Measurements from ENCODE around the gene TMPRSS6. TPM values are rescaled to one million over a fixed set of nuclear protein-coding genes. Genes with fewer than 3 reads are reported as not detected.

TMPRSS6 gene
- total and polyA plus RNA-seq, 2 of the 8 experiments (the other 6 are each of a cell fraction or from before 2014, with no cell fraction given) = 0.02 TPM; not detected in 1

- H2BK5ac ChIP-seq (ENCODE audit: low read depth, low read length) = no peak overlapping the region
- no peak overlapping the region for H3K23ac ChIP-seq (ENCODE audit: insufficient read length)
- H2AK5ac ChIP-seq (ENCODE audit: low read depth, low read length) = no peak overlapping the region
- no peak overlapping the region for H2AFZ ChIP-seq (ENCODE audit: low read length)
- H4K20me1 ChIP-seq (replicated peaks in 1 of 2; ENCODE audit: control insufficient read depth in 1 of 2, insufficient read depth in 2 of 2, low read length in 2 of 2) = peaks cover 0 to 15% of the 10 kb centered on the region in 2 experiments
- H3K79me1 ChIP-seq (ENCODE audit: low read depth, low read length) = no peaks in the 10 kb centered on the region
- no peak overlapping the region for H3K14ac ChIP-seq (ENCODE audit: insufficient read length)
- peaks cover 2 to 12% (median 5%) of the 10 kb centered on the region in 4 experiments; a peak in 4 of 7 replicates for H3K4me1 ChIP-seq (replicated peaks in 1 of 4; ENCODE audit: control insufficient read depth in 3 of 4, insufficient read depth in 4 of 4, low read length in 3 of 4)
- ChIA-PET POLR2A (ENCODE audit: partially characterized antibody) (interaction anchor here (0.9 to 1.8 kb wide), 3 partner anchors 10 to 114 kb away, joined by 3 to 4 read pairs (median 4); no protein-coding TSS in a partner anchor), CTCF (ENCODE audit: partially characterized antibody) (interaction anchor here (1.0 to 1.8 kb wide), 4 partner anchors 9 to 128 kb away, joined by 4 to 9 read pairs (median 5); no protein-coding TSS in a partner anchor)
- no peak overlapping the region for H3K9ac ChIP-seq (replicated peaks in 1 of 4; ENCODE audit: extremely low read depth in 1 of 4, low read depth in 3 of 4, low read length in 3 of 4)
- no peak overlapping the region for H3K56ac ChIP-seq (replicated peaks; ENCODE audit: insufficient read length, low read depth, low read length)
- WGBS, 2 experiments (ENCODE audit: extremely low coverage in 1 of 2, insufficient coverage in 1 of 2, insufficient read length in 1 of 2, insufficient replicate concordance in 2 of 2, low coverage in 1 of 2, low lambda C conversion rate in 2 of 2, missing lambda C conversion rate in 1 of 2) = 68% methylated on average over 6 of the region's 9 CpGs; no CpG with 5 or more reads in 1 of the 2 experiments
- H2BK20ac ChIP-seq (ENCODE audit: low read length) = no peak overlapping the region
- H4K5ac ChIP-seq (ENCODE audit: insufficient read length, low read depth, low read length) = no peak overlapping the region
- FAIRE-seq = no peak
- peak overlapping the region in 1 of 2 experiments; percentile 49; a peak in 2 of 4 replicates for H3K4me2 ChIP-seq (ENCODE audit: insufficient read depth in 1 of 2, low read depth in 2 of 2, low read length in 2 of 2)
- DNase-seq (ENCODE audit: low read depth in 1 of 2, low spot score in 2 of 2) = no peak
- H3K18ac ChIP-seq (ENCODE audit: extremely low read depth, low read length) = no peak overlapping the region
- no peak overlapping the region for H2BK120ac ChIP-seq (replicated peaks; ENCODE audit: low read depth, low read length)
- no peak overlapping the region for H2BK15ac ChIP-seq (ENCODE audit: low read length)
- no peaks in the 10 kb centered on the region for H3K79me2 ChIP-seq (ENCODE audit: control insufficient read depth in 1 of 2, insufficient read depth in 2 of 2, low read length in 2 of 2)
- H3K4me3 ChIP-seq (ENCODE audit: extremely low read depth in 1 of 4, insufficient read depth in 2 of 4, low read depth in 3 of 4, low read length in 4 of 4) = no peak overlapping the region
- H3K27me3 ChIP-seq (replicated peaks in 1 of 4; ENCODE audit: control insufficient read depth in 3 of 4, extremely low read depth in 1 of 4, insufficient read depth in 3 of 4, low read length in 3 of 4) = peaks cover 14 to 66% (median 59%) of the 10 kb centered on the region in 4 experiments
- no peak overlapping the region for H3K27ac ChIP-seq (ENCODE audit: low read depth, low read length)
- no peak for TF ChIP-seq HDAC2 (IDR thresholded peaks at IDR 0.05; ENCODE audit: borderline replicate concordance in 1 of 2, low read depth in 2 of 2, low read length in 2 of 2)
- TF ChIP-seq SUZ12 (IDR thresholded peaks at IDR 0.05; ENCODE audit: low read length) = 0 out of 2 replicates have a peak, but pooled peaks have one; percentile 6
- no peak for TF ChIP-seq EGR1 (IDR thresholded peaks at IDR 0.05; ENCODE audit: borderline replicate concordance, low read depth, low read length)
- no peak for TF ChIP-seq SIN3A (conservative IDR thresholded peaks at IDR 0.05 in 1 of 2, IDR thresholded peaks at IDR 0.05 in 1 of 2; ENCODE audit: low read depth in 1 of 2, low read length in 2 of 2)
- TF ChIP-seq BRCA1 (IDR thresholded peaks at IDR 0.05; ENCODE audit: low read depth, low read length) = no peak
- H3K23me2 ChIP-seq (ENCODE audit: low read depth, low read length) = peaks cover 19% of the 10 kb centered on the region; the same call in 1 of the 2 replicates
- H3K4ac ChIP-seq (replicated peaks; ENCODE audit: insufficient read length, low read depth, low read length) = no peak overlapping the region
- H3K36me3 ChIP-seq (ENCODE audit: control insufficient read depth in 2 of 4, insufficient read depth in 4 of 4, low read length in 3 of 4) = no peaks in the 10 kb centered on the region
- peaks cover 0 to 3% of the 10 kb centered on the region in 2 experiments; a peak in 2 of 4 replicates for H3K9me3 ChIP-seq (ENCODE audit: insufficient read depth in 2 of 2, low read depth in 1 of 2, low read length in 1 of 2)
- H4K91ac ChIP-seq (replicated peaks; ENCODE audit: insufficient read length, low read length) = no peak overlapping the region
- H4K8ac ChIP-seq (ENCODE audit: extremely low read depth, insufficient read depth, low read length) = no peak overlapping the region
- H2BK12ac ChIP-seq (ENCODE audit: low read depth, low read length) = 0 out of 2 replicates have a peak overlapping the region, but pooled peaks have one; percentile 39
These were observed 39.8 kb downstream of the TMPRSS6 start for GRCh38 chr22:37069719-37070118.
